Mononuclear cell (primary cell): Measurements from ENCODE around the gene FNDC3A. TPM values are rescaled to one million over a fixed set of nuclear protein-coding genes. Genes with fewer than 3 reads are reported as not detected.

Experiments used
- H3K27me3 ChIP-seq: 2 replicates; pipeline ENCODE4 v1.6.0; 2011; ENCODE audit warnings: low read length, control low read depth; ENCODE audit not compliant: insufficient read depth
- H3K4me1 ChIP-seq: 2 replicates; pipeline ENCODE4 v1.5.1; 2011; ENCODE audit warnings: mild to moderate bottlenecking, low read length, control low read depth; ENCODE audit not compliant: insufficient read depth
- H3K4me3 ChIP-seq: 2 replicates; pipeline ENCODE4 v1.5.1; 2011; ENCODE audit warnings: mild to moderate bottlenecking, low read length, moderate library complexity
- H3K9me3 ChIP-seq: 2 replicates; pipeline ENCODE4 v1.5.1; 2011; ENCODE audit warnings: low read depth, mild to moderate bottlenecking, control low read depth, low read length
- total RNA-seq: library from RNA; depleted of rRNA; stranded (reverse); fragments of >200 nt; gene quantifications from one replicate; pipeline ENCODE4 v1.2.3, GENCODE V29; 2012

Gene FNDC3A
- 29.5 TPM for total RNA-seq

- Histone ChIP-seq H3K27me3 (no peaks in the 10 kb centered on the region), H3K4me1 (peaks cover 39% of the 10 kb centered on the region), H3K9me3 (peaks cover 17% of the 10 kb centered on the region), H3K4me3 (peak within 1 kb of the TSS; percentile 92)
These were observed at the start of gene FNDC3A for GRCh38 chr13:48975856-48976575. FNDC3A (plus strand) TSS chr13:48975912; CDS start chr13:49006191, 30,279 bp downstream.

DNA sequence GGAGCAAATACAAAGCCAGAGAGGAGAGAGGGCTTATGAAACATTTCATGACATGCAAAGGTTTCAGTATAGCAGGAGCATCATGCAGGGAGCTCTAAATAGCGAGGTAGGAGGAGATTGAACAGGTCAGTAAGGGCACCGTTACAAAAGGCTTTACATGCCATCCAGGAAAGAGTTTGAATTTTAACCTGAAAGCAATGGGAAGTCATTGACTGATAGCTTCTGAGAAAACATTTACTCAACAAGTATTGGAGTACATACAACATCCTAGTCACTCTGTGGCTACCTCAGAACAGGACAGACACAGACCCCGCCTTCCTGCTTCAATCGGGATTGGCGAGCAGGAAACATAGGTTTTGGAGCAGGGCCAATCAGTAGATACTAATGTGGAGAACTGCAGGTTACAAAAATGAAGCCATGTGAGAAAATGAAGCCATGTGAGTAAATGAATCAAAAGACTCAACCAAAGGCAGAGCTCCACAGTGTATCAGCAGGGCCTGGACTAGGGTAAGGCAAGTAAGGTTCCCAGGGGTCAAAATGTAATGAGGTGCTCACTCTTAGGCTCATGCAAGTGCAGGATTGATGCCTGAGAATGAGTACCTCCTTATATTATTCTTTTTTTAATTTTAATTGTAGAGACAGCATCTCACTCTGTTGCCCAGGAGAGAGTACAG is 46.8 kb upstream of the FNDC3A start:
- no peak overlapping the region for H3K4me3 ChIP-seq
- no peaks in the 10 kb centered on the region for H3K9me3 ChIP-seq
- H3K4me1 ChIP-seq: no peaks in the 10 kb centered on the region
- no peaks in the 10 kb centered on the region for H3K27me3 ChIP-seq

DNA sequence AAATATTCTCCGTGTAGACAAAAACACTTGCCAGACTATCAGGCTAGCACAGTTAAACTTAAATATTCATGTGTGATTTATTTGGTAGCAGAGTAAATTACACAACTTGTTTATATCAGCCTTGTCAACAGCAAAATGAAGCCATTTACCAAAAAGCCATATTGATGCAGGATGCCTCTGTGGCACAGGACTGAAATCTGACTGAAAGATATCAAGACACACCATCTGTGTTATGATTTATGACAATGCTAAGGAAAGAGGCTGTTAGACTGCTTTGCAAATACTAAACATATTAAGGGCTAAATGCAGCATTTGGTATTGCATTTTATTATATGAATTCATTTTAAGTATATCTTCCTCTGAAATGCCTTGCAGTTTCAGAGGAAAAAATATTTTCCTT is 44.8 kb upstream of the FNDC3A start:
- Histone ChIP-seq H3K27me3 (no peaks in the 10 kb centered on the region), H3K4me1 (no peaks in the 10 kb centered on the region), H3K9me3 (no peaks in the 10 kb centered on the region), H3K4me3 (no peak overlapping the region)

- no peak overlapping the region for H3K4me3 ChIP-seq
- H3K27me3 ChIP-seq: no peaks in the 10 kb centered on the region
- no peaks in the 10 kb centered on the region for H3K4me1 ChIP-seq
- H3K9me3 ChIP-seq: no peaks in the 10 kb centered on the region
These were observed 37.3 kb upstream of the FNDC3A start for GRCh38 chr13:48938308-48938943.

DNA sequence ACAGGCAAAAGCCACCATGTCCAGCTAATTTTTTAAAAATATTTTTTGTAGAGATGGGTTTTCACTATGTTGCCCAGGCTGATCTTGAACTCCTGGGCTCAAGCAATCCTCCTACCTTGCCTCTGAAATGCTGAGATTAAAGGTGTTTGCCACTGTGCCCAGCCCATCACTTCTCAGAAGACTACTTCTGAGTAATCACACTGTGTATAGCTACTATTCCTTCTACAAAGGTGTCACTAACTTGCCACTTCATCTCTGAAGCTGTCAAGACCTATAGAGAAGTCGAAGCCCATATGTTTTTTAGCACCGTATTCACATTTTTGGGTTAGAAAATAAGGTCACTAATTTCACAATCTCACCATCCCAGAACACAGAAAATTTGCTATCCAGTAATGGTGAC is 36.0 kb upstream of the FNDC3A start:
- Histone ChIP-seq H3K9me3 (no peaks in the 10 kb centered on the region), H3K4me3 (no peak overlapping the region), H3K4me1 (no peaks in the 10 kb centered on the region), H3K27me3 (no peaks in the 10 kb centered on the region)

DNA sequence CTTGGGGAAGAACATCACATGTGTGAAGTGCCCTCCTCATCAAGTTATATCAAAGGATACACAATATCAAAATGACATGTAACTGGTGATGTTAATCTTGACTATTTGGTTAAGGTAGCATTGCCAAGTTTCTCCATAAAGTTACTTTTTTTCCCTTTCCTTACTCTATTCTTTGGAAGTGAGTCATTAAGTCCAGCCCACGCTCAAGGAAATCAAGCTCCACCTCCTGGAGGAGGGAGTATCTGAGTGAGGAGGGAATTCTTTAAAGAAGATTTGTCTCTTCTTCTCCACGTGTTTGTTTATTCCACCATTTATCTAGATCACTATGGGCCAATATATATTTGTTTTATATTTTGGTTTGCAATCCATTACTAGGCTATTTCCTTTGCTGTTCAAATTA is 33.6 kb upstream of the FNDC3A start:
- no peaks in the 10 kb centered on the region for H3K4me1 ChIP-seq
- H3K9me3 ChIP-seq: no peaks in the 10 kb centered on the region
- H3K27me3 ChIP-seq: no peaks in the 10 kb centered on the region
- H3K4me3 ChIP-seq: no peak overlapping the region

GRCh38 chr13:48944221-48944620 is 31.5 kb upstream of the FNDC3A start:
- H3K4me1 ChIP-seq: no peaks in the 10 kb centered on the region
- no peak overlapping the region for H3K4me3 ChIP-seq
- H3K27me3 ChIP-seq: no peaks in the 10 kb centered on the region
- no peaks in the 10 kb centered on the region for H3K9me3 ChIP-seq

DNA sequence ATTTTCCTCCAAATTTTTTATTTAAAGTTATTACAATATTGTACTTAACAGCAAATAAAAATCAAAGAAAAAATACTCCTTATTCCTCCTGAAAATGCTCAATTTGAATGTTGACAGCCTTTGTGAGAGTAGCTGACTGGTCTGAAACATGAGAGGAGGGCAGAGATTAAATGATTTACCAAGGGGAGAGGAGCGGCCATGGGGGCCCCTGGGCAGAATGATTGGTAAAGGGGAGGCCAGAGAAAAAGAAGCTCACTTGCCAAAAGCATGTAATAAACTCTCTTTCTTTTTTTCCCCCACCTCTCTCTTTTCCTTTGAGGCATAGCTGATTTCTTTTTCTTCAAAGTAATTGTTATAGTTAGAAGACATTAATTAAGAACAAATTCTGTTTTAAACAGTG is 30.1 kb upstream of the FNDC3A start:
- no peak overlapping the region for H3K4me3 ChIP-seq
- H3K9me3 ChIP-seq: no peaks in the 10 kb centered on the region
- H3K4me1 ChIP-seq: no peaks in the 10 kb centered on the region
- H3K27me3 ChIP-seq: no peaks in the 10 kb centered on the region

- H3K9me3 ChIP-seq: no peaks in the 10 kb centered on the region
- no peaks in the 10 kb centered on the region for H3K27me3 ChIP-seq
- no peaks in the 10 kb centered on the region for H3K4me1 ChIP-seq
- no peak overlapping the region for H3K4me3 ChIP-seq
These were observed 29.5 kb upstream of the FNDC3A start for GRCh38 chr13:48946163-48946562.

DNA sequence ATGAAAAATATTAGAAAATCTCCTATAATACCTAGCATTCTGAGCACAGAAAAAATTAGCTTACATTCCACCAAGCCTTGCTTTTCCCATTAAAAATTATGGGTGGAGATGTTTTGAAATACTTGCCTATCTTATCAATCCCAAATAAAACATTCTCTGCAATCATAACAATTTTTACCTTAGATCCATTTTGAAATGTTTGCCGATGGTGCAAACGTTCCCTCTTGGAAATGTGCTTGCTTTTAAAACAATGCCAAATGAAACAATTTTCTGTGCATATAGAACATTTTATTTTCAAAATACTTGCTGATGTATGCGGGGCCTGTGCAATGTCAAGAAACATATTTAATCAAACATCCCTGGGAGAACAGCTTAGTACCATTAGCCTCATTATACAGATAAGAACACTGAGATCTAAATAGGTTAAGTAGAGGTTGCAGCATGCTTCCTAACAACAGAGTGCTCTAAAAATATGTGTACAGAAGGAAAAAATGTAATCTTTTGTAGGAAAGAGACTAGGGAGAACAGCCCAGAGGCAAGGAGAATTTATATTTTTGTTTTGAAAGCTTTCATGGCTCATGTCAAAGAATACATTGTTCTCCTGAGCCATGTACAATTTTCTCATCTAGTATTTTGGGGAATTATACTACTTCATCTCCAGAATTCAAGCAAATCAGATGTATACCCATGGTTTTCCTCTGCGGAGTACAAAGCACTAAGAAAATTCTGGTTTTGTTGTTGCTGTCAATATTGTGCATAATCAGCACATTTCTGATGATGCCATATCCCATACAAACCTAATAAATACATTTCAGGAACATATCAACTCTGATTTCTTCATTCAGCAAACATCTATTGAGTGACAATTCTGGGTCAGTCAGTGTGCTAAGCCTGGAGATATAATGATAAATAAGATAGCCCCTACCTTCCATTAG is 25.9 kb upstream of the FNDC3A start:
- Histone ChIP-seq H3K27me3 (no peaks in the 10 kb centered on the region), H3K4me3 (no peak overlapping the region), H3K4me1 (no peaks in the 10 kb centered on the region), H3K9me3 (no peaks in the 10 kb centered on the region)

DNA sequence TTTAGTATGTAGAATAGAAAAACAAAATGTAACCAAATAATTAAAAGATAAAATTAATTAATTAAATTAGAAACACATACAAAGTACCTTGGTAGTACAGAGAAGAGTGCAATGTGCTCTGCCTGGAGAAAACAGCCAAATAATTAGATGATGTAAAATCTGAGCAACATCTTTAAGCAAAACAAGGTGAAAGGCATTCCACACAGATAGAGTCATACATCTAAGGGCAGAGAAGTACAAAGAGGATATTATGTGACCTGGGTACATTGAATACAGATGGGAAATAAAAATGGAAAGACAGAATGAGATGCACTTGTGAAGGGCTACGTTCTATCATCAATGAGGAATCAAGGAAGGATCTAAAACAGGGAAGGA is 25.2 kb upstream of the FNDC3A start:
- Histone ChIP-seq H3K27me3 (no peaks in the 10 kb centered on the region), H3K4me1 (no peaks in the 10 kb centered on the region), H3K9me3 (no peaks in the 10 kb centered on the region), H3K4me3 (no peak overlapping the region)

DNA sequence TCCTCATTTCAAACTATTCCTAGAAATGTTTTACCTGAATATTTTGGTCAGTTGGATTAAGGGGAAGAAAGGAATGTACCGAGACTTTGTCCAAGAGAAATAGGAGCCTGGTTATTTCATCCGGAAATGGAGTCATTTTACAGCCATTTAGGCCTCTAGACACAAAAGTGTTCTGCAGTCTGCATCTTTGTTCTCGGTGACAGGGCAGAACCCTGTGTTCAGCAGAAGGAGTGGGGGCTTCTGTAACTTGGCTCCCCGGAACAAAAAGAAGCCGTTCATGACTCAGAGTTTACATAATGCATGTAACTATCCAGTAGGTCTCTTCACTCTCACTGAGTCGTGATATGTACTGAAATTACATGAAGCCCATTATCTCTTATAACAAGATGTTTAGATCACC is 21.6 kb upstream of the FNDC3A start:
- Histone ChIP-seq H3K4me3 (no peak overlapping the region), H3K4me1 (no peaks in the 10 kb centered on the region)

GRCh38 chr13:48955536-48955935 is 20.2 kb upstream of the FNDC3A start:
- Histone ChIP-seq H3K4me3 (no peak overlapping the region), H3K27me3 (no peaks in the 10 kb centered on the region), H3K9me3 (no peaks in the 10 kb centered on the region), H3K4me1 (no peaks in the 10 kb centered on the region)

More for the DNA sequence above, 21.6 kb upstream of the FNDC3A start:
- Histone ChIP-seq H3K9me3 (no peaks in the 10 kb centered on the region), H3K27me3 (no peaks in the 10 kb centered on the region)

DNA sequence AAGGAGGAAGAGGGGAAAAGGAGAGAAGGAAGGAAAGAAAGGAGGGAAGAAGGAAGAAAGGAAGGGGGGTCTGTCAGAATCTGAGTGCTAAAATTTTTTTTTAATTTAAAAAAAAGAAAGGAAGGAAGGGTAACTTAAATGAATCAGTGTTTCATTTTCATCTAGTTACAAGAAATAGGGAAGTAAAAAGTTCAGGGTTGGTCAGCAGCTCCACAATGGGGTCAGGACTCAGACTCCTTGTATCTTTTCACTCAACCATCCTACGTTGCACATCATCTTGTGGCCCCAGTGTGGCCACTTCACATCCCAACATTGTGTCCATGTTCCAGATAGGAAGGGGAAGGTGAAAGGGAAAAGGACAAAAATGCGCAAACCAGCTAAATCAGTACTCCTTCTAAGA is 14.3 kb upstream of the FNDC3A start:
- H3K4me1 ChIP-seq: peaks cover 6% of the 10 kb centered on the region
- no peak overlapping the region for H3K4me3 ChIP-seq
- H3K27me3 ChIP-seq: no peaks in the 10 kb centered on the region
- H3K9me3 ChIP-seq: no peaks in the 10 kb centered on the region

DNA sequence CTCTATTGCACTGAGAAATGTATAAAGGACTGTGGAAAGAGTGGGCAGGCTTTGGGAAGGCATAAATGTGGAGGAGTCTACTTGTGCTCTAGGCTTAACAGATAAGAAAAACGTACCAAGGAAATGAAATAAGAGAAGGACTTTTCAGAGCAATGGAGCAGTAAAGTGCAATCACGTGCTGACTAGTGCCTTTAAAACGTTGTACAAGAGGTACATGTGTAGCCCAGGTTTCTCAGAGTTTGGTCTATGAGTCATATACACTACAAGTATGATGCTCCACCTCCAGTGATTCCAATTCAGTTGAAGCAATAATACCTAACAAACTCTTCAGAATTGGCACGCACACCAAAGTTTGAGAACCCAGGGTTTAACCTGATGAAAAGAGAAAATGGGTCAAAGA is 13.4 kb upstream of the FNDC3A start:
- H3K27me3 ChIP-seq: no peaks in the 10 kb centered on the region
- no peak overlapping the region for H3K4me3 ChIP-seq
- H3K4me1 ChIP-seq: peaks cover 6% of the 10 kb centered on the region
- no peaks in the 10 kb centered on the region for H3K9me3 ChIP-seq
